Right renal cortex interstitium (tissue), 3 donors: Measurements from ENCODE around the gene MRPS26. TPM values are rescaled to one million over a fixed set of nuclear protein-coding genes. Genes with fewer than 3 reads are reported as not detected.
"Not testable (repeated sequence)": the region's sequence is repeated elsewhere in the genome, so short reads cannot be mapped to it uniquely, and the experiment has no call there.

Experiments
- DNase-seq, 3 donors: peaks; one replicate each; pipeline ENCODE4 v3.0.0-alpha.2; 2013; ENCODE audit warnings: low read depth in 3 of 3, low spot score in 2 of 3
- polyA plus RNA-seq, 3 donors: library from polyadenylated mRNA; unstranded; fragments of 120-200 nt; gene quantifications; one replicate each; pipeline ENCODE4 v1.2.1, GENCODE V29; 2013; ENCODE audit not compliant: insufficient read length in 3 of 3

Gene MRPS26
- polyA plus RNA-seq, result 10 to 100 TPM; 49.1 to 57.7 (median 49.6) TPM

GRCh38 chr20:3045816-3046676 lies at the start of gene MRPS26:
Gene MRPS26, plus strand, starts transcription at chr20:3046052. Its CDS starts 17 bp downstream, at chr20:3046069.
- peak; percentile 62 to 84 (median 81) for DNase-seq

DNA sequence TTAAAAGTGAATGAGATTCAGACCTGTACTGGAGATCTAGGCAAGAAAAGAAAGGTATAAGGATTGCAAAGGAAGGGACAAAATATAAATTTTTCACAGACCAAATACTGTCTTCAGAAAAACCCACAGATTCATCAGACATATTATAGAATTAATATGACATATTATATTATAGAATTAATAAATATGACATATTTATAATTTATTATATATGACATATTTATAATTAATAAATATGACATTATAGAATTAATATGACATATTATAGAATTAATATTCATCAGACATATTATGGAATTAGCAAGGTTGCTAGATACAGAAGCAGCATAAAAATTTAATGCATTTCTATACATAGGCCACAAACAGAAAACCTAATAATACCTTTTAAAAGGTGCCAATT lies 47.1 kb upstream of the MRPS26 start:
- DNase-seq, result no peak

DNA sequence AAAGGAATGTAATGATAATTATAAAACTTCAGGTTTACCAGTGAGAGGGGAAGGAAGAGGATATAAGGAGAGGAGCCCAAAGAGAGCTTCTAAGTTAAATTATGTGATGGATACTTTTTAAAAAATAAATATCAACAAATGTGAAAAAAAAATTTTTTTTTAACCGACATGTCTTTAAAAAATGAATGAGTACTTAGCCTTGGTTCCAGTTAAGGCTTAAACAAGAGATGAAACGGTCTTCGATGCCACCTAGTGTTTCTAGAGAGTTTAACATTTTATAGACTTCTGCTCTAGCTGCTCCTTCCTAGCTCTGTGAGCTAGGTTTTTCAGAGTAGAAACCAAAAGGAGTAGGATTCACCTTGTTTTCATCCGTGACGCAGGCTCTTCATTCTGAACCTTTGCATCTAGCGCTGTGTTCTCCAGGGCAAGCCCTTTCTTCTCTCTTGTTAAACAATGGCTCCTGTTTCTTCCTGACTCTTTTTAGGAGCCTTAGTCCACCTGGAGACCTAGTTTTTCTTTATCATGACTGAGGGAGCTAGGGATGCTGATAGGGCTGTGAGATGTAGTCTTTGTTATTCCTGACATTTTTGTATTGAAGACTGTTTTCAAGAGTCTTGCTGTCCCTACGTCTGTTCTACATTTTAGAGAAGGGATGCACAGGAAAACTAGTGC lies 44.9 kb upstream of the MRPS26 start:
- peak; percentile 10 to 15 (median 15) for DNase-seq

GRCh38 chr20:3003416-3003815 lies 42.4 kb upstream of the MRPS26 start:
- DNase-seq, result no peak

DNA sequence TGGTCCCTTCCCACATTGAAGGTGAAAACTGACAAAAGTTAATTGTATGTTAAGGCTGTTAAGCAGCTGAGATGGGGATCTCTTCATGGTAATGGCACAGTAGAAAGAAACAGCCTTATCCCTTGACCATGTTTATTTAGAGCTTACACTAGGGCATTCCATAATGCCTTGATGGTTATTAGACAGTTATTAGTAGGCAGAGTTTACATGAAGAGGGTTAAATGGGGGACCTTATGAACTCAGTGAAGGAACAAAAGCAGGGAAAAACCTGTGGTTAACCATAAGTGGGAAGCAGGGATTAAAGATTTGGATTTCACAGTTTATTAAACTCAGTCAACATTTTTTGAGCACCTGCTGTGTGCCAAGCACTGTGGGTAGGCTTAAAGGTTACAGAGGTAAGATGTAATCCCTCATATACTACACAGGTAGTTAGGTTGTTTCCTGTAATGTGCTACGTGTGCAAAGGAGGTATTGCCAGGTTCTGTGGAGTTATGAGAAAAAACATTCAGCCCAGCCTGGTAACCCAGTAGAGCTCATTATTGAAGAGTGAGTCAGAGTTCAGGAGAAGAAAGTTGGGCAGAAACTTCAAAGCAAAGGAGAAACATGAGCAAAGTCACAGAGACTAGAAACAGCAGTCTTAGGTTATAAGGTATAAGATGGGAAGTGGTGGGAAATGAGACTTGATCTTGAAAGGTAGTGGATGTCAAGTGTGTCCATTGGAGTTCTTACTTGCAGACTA lies 34.7 kb upstream of the MRPS26 start:
- DNase-seq, result no peak

DNA sequence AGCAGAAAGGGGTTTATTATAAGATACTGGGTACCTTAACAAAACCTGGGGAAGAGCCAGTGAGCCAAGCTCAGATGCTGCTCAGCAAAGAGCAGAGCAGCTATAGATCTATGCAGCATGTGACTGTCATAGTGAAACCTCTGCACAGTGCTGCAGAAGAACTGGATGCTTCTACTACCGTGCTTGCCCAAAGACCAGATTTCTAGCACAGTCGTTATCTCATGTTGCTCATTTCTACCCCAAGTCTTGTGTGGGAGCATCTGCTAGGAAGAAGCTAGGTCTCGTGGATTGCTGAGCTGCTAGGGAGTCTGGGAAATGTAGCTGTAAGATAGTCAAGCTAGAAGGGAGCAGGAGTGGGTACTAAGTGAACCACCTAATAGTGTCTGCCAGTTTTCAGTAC lies 34.1 kb upstream of the MRPS26 start:
- no peak for DNase-seq

DNA sequence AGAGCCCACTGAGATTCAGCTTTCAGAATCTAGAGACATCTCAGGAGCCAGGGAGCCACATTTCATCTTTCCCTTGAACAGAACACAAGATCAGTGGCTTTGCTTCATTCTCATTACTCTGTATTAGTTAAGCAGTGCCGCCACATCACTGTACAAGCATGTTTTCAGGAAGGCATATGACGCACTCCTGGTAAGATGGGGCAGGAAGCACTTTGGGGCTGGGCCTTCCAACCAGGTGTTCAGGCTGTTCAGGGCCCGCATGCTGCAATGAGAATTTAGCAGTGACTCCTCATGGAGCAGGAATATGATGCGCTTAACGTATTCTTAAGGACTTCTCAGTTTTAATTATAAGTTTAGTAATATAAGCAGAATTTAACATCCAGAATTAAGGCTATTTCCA lies 32.1 kb upstream of the MRPS26 start:
- DNase-seq, result no peak

DNA sequence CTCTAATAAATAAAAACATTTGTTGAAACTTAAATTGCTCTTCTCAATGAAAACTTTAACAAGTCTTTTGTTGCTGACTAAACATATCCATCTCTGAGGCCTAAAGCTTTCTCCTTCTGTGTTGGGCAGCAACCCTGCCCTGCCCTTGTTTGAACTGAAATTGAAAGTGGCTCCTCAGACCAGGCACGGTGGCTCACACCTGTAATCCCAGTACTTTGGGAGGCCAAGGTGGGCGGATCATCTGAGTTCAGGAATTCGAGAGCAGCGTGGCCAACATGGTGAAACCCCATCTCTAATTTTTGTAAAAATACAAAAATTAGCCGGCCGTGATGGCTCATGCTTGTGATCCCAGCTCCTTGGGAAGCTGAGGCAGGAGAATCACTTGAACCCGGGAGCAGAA lies 31.7 kb upstream of the MRPS26 start:
- DNase-seq, result no peak

DNA sequence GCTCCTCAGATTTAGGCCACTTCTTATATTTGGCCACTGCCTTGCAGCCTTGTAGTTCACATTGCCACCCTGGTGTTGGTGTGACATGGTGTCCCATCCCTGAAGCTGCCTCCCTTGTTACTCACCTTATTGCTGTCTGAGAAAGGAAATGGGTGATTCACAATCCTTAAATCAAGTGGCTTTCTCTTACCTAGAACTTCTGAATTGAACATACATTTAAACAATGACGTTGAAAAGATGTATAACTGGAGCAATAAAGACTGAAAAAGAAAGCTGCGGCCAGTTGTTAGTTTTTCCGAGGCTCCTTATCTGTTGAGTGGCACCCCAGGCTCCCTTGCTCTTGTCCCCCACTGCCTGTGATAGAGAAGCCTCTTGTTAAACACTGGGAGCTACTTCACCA lies 31.2 kb upstream of the MRPS26 start:
- no peak for DNase-seq

DNA sequence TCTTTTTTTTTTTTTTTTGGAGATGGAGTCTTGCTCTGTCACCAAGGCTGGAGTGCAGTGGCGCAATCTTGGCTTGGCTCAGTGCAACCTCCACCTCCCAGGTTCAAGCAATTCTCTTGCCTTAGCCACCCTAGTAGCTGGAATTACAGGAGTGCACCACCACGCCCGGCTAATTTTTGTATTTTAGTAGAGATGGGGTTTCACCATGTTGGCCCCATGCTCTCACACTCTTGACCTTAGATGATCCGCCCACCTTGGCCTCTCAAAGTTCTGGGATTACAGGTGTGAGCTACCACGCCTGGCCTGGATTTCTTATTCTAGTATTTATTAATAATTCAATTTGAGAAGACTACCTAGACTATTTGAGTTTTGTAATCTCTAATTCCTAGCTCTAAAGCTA lies 30.6 kb upstream of the MRPS26 start:
- not testable (repeated sequence) for DNase-seq

GRCh38 chr20:3021327-3021726 lies 24.5 kb upstream of the MRPS26 start:
- DNase-seq, result no peak

DNA sequence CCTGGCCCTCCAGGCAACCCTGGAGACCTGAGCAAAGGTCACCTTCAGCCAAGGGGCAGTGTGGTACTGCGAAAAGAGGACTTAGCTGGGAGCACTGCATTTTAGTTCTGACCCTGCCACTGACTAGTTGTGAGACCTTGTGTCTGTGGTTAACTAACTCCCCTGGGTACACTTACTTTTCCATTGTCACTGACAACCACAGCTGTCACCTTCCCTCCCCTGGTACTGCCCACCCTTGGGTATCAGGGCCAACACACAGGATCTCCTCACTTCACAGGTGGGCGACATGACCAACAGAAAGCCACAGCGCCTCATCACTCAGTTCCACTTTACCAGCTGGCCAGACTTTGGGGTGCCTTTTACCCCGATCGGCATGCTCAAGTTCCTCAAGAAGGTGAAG lies 24.1 kb upstream of the MRPS26 start:
- no peak for DNase-seq

DNA sequence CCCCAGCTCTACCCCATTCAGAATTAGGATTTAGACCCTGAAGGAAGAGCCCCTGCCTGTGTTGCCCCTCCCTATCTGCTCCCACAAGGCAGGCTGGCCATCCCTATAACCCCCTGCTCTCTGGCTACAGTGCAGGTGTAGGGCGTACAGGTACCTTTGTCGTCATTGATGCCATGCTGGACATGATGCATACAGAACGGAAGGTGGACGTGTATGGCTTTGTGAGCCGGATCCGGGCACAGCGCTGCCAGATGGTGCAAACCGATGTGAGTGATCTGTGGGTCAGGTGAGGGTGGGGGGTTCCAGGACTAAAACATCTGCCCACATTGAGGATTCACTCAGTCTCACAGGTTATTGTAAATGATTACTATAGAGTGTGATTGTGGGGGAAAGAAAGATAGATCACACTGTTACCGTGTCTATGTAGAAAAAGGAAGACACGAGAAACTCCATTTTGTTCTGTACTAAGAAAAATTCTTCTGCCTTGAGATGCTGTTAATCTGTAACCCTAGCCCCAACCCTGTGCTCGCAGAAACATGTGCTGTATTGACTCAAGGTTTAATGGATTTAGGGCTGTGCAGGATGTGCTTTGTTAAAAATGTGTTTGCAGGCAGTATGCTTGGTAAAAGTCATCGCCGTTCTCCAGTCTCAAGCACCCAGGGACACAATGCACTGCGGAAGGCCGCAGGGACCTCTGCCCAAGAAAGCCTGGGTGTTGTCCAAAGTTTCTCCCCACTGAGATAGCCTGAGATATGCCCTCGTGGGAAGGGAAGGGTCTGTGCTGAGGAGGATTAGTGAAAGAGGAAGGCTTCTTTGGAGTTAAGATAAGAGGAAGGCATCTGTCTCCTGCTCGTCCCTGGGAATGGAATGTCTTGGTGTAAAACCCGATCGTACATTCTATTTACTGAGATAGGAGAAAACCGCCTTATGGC lies 23.0 kb upstream of the MRPS26 start:
- not testable (repeated sequence) for DNase-seq

- no peak for DNase-seq
Measured at GRCh38 chr20:3027987-3028386, 17.9 kb upstream of the MRPS26 start.

DNA sequence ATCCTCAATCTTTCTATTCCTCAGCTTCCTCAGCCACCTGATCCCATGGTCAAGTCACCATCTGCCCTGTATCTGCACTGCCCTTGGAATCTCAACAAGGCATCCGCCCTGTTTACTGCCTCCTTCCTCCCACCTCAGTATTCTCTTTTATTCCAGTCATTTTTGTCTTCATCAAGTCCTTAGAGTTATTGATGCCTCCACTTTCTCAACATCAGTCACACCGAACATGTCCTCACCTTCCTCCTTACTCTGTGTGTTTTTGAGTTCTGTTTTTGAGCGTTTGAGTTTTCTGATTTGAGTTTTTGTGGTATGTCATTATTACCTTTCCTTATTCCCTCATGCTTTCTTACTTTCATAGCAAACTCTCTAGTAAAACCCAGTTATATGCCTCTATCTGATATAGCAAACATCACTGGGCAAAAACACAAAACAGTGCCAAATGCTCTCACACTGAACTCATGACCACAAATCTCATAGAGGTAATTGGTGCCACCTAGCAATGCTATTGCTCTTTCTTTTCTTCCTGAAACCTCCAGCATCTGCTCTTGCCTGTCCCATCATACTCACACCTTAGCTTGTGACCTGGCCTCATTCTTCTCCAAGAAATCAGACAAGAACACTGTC lies 14.2 kb upstream of the MRPS26 start:
- no peak for DNase-seq

- DNase-seq, result no peak
Measured at GRCh38 chr20:3032624-3033023, 13.2 kb upstream of the MRPS26 start.

- DNase-seq, result no peak
Measured at GRCh38 chr20:3037654-3038053, 8.2 kb upstream of the MRPS26 start.

- DNase-seq, result no peak
Measured at GRCh38 chr20:3038454-3038853, 7.4 kb upstream of the MRPS26 start.

DNA sequence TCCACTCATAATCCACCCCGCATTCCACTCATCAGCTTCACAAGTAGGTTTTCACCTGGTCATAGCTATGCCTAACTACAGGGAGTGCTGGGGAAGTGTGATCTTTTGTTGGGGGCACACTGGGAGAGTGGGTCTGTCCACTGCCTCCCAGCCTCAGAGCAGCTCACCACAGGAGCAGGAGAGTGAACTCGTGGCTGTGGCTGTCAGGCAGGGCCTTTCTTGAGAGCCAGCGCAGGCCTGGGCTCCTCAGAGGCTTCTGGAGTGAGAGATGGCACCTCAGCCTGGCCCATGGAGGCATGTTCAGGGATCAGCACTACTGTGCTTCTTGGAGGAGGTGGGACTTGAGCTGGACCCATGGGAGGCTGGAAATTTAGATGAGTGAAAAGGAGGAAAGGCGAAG lies 6.4 kb upstream of the MRPS26 start:
- DNase-seq, result no peak

DNA sequence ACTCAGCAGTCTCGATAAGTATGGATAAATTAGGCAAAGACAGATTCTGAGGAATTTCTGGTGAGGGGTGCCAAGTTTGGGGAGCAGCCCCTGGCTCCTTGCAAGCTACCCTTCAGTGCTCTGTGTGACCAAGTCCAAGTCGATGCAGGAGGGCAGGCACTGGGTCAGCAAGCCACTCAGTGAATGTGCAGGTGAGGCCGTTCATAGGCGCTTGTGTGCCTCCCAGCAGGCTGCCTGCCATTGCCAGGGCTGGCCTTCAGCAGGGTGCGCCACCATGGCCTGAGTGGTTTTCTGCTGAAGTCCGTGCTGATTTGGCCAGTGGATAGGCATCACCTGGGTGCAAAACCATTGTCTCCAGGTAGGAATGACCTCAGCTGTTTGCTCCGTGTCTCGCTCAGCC lies 5.8 kb upstream of the MRPS26 start:
- no peak for DNase-seq
